GM19455 (cell line): ENCODE data around the gene CFAP46.
"Not testable (repeated sequence)": the region's sequence is repeated elsewhere in the genome, so short reads cannot be mapped to it uniquely, and the experiment has no call there.

Source experiments
- ATAC-seq: cut with Tn5 transposase; IDR thresholded peaks from one replicate; pipeline ENCODE4 v1.9.1; 2021; ENCODE audit not compliant: unreplicated experiment

CFAP46 gene

GRCh38 chr10:132779549-132780294, 162.6 kb downstream of the CFAP46 start:
- no peak for ATAC-seq

- ATAC-seq: no peak
Measured at GRCh38 chr10:132777441-132777840, 164.9 kb downstream of the CFAP46 start.

- no peak for ATAC-seq
Measured at GRCh38 chr10:132776821-132777220, 165.5 kb downstream of the CFAP46 start.

GRCh38 chr10:132776186-132776585, 166.2 kb downstream of the CFAP46 start:
- ATAC-seq: no peak

- ATAC-seq: no peak
Measured at GRCh38 chr10:132774902-132775863, 167.2 kb downstream of the CFAP46 start.

GRCh38 chr10:132774181-132774901, 168.0 kb downstream of the CFAP46 start:
- no peak for ATAC-seq

GRCh38 chr10:132772816-132773215, 169.6 kb downstream of the CFAP46 start:
- ATAC-seq: not testable (repeated sequence)

GRCh38 chr10:132770061-132771021, 172.0 kb downstream of the CFAP46 start:
- ATAC-seq: no peak

GRCh38 chr10:132768346-132769248, 173.8 kb downstream of the CFAP46 start:
- ATAC-seq: no peak

- no peak for ATAC-seq
Measured at GRCh38 chr10:132766291-132766690, 176.1 kb downstream of the CFAP46 start.

- ATAC-seq: no peak
Measured at GRCh38 chr10:132765435-132765834, 176.9 kb downstream of the CFAP46 start.

- ATAC-seq: no peak
Measured at GRCh38 chr10:132764108-132764507, 178.3 kb downstream of the CFAP46 start.

GRCh38 chr10:132763545-132763944, 178.8 kb downstream of the CFAP46 start:
- ATAC-seq: no peak

- no peak for ATAC-seq
Measured at GRCh38 chr10:132762267-132762666, 180.1 kb downstream of the CFAP46 start.

GRCh38 chr10:132761395-132762060, 180.8 kb downstream of the CFAP46 start:
- ATAC-seq: no peak

GRCh38 chr10:132758865-132759264, 183.5 kb downstream of the CFAP46 start:
- no peak for ATAC-seq
